KMS-11 (cell line): ENCODE measurements around the gene LCAT.

Source experiments
- H2AFZ ChIP-seq: fragments of 200-600 bp; sonication (generic); 2 replicates; pipeline ENCODE4 v1.6.1; 2016; ENCODE audit warnings: antibody characterized with exemption, mixed run types, low read depth
- H3K27ac ChIP-seq: fragments of 200-600 bp; sonication (generic); 2 replicates; pipeline ENCODE4 v1.6.1; 2016; ENCODE audit warnings: mild to moderate bottlenecking, mixed run types
- H3K27me3 ChIP-seq: fragments of 200-600 bp; sonication (generic); 2 replicates; pipeline ENCODE4 v1.6.1; 2017; ENCODE audit warnings: mild to moderate bottlenecking, low read depth, mixed run types, moderate library complexity; ENCODE audit not compliant: insufficient read depth
- H3K36me3 ChIP-seq: fragments of 200-600 bp; sonication (generic); 2 replicates; pipeline ENCODE4 v1.6.1; 2017; ENCODE audit warnings: mild to moderate bottlenecking, mixed run types; ENCODE audit not compliant: insufficient read depth
- H3K4me1 ChIP-seq: fragments of 200-600 bp; sonication (generic); 2 replicates; pipeline ENCODE4 v1.6.1; 2016; ENCODE audit warnings: mild to moderate bottlenecking, low read depth, mixed run types; ENCODE audit not compliant: poor library complexity, severe bottlenecking
- H3K4me2 ChIP-seq: fragments of 200-600 bp; sonication (generic); 2 replicates; pipeline ENCODE4 v1.7.0; 2016; ENCODE audit warnings: mild to moderate bottlenecking, mixed run types
- H3K4me3 ChIP-seq: fragments of 200-600 bp; sonication (generic); IDR thresholded peaks from 2 replicates; pipeline ENCODE4 v1.6.1; 2017; ENCODE audit warnings: low read depth, low read length, mixed read lengths; ENCODE audit not compliant: insufficient read depth
- H3K79me2 ChIP-seq: fragments of 200-600 bp; sonication (generic); 2 replicates; pipeline ENCODE4 v1.6.1; 2016; ENCODE audit warnings: low read depth, mixed run types; ENCODE audit not compliant: insufficient read depth
- H3K9ac ChIP-seq: fragments of 200-600 bp; sonication (generic); 2 replicates; pipeline ENCODE4 v1.6.1; 2016; ENCODE audit warnings: mild to moderate bottlenecking, mixed run types
- H4K20me1 ChIP-seq: fragments of 200-600 bp; sonication (generic); 2 replicates; pipeline ENCODE4 v1.6.1; 2016; ENCODE audit warnings: mild to moderate bottlenecking, mixed run types; ENCODE audit not compliant: insufficient read depth
- TF ChIP-seq, protein P1 (sequence below): fragments of 200-600 bp; sonication (generic); conservative IDR thresholded peaks from 2 replicates; pipeline ENCODE4 v1.6.1; 2017; ENCODE audit warnings: low read depth, mild to moderate bottlenecking, antibody characterized with exemption, low read length, moderate library complexity, mixed read lengths

The LCAT gene

GRCh38 chr16:67949645-67950044 is 5.7 kb upstream of the LCAT start:
- Histone ChIP-seq H3K4me1 (no peaks in the 10 kb centered on the region), H3K4me2 (no peak overlapping the region), H3K36me3 (no peaks in the 10 kb centered on the region), H2AFZ (no peak overlapping the region), H3K27me3 (no peaks in the 10 kb centered on the region), H3K27ac (no peak overlapping the region), H3K4me3 (no peak overlapping the region), H4K20me1 (no peaks in the 10 kb centered on the region), H3K79me2 (no peaks in the 10 kb centered on the region), H3K9ac (no peak overlapping the region)
- TF ChIP-seq, protein P1, sequence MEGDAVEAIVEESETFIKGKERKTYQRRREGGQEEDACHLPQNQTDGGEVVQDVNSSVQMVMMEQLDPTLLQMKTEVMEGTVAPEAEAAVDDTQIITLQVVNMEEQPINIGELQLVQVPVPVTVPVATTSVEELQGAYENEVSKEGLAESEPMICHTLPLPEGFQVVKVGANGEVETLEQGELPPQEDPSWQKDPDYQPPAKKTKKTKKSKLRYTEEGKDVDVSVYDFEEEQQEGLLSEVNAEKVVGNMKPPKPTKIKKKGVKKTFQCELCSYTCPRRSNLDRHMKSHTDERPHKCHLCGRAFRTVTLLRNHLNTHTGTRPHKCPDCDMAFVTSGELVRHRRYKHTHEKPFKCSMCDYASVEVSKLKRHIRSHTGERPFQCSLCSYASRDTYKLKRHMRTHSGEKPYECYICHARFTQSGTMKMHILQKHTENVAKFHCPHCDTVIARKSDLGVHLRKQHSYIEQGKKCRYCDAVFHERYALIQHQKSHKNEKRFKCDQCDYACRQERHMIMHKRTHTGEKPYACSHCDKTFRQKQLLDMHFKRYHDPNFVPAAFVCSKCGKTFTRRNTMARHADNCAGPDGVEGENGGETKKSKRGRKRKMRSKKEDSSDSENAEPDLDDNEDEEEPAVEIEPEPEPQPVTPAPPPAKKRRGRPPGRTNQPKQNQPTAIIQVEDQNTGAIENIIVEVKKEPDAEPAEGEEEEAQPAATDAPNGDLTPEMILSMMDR: no peak

DNA sequence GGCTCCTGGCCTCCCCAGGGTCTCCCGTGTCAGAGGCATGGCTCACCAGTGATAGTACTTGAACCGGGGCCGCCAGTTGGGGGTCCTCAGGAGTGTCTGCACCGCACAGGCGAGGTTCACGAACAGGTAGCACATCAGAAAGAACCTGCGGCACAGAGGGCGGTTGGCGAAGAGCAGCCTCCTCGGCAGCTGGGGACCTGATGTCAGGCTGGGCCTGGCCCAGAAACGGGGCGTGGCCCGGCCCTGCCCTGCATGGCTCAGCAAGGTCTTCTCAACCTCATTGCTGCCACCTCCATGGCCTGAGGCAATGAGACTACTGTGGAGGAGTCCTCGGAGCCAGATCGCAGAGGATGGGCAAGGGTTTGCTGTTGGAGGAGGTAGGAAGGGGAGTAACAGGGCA is 4.1 kb upstream of the LCAT start:
- Histone ChIP-seq H3K4me1 (no peaks in the 10 kb centered on the region), H3K27me3 (no peaks in the 10 kb centered on the region), H3K4me3 (no peak overlapping the region), H3K79me2 (no peaks in the 10 kb centered on the region), H4K20me1 (no peaks in the 10 kb centered on the region), H3K4me2 (no peak overlapping the region), H2AFZ (no peak overlapping the region), H3K36me3 (no peaks in the 10 kb centered on the region), H3K27ac (no peak overlapping the region), H3K9ac (no peak overlapping the region)
- TF ChIP-seq, protein P1: no peak

DNA sequence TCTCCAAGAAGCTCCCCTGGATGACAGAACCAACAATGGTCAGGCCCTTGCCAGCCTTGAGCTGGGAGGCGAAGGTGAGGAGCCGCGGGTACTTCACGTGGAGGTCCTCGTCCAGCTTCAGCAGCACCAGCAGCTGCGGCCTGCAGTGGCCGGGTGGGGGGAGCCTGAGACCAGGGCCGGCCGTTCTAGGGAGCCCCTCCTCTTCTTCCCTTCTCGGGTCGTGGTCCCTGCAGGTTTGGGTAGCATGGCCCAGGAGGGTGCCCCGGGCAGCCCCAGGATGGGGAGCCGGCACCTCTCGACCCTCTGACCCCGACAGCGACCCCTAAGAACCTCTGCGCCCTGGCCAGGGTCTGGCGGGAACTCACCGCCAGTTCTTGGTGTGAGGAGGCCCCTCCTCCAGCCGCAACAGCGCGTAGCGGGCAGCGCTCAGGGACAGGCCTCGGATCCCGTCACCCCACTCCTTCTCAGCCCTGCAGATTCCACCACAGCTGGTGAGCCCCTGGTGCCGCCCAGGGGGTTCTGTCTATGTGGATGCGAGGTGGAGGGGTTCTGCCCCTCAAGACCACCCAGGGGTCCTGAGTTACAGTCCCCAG is 3.1 kb upstream of the LCAT start:
- H3K27ac ChIP-seq: no peak overlapping the region

DNA sequence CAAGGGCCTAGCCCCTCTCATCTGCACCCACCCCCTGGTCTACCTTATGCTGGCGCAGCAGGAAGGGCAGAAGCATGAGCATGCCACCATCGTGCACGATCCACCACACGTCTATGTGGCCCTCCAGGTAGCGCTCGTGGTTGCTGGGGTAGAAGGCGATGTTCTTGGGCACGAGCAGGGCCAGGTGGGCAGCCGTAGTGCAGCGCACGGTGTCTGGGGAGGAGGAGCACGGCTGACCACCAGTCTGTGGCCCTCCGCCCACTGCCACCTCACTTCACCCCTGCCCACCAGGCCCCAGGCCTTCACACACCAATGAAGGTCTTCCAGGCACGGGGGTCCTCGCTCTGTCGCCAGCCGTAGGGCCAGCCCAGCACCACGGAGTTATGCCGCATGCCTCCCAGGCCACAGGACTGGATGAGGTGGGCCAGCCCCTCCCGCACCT is 2.2 kb upstream of the LCAT start:
- TF ChIP-seq, protein P1: no peak
- Histone ChIP-seq H2AFZ (no peak overlapping the region), H3K36me3 (no peaks in the 10 kb centered on the region), H4K20me1 (no peaks in the 10 kb centered on the region), H3K4me1 (no peaks in the 10 kb centered on the region), H3K79me2 (no peaks in the 10 kb centered on the region), H3K9ac (no peak overlapping the region), H3K27me3 (no peaks in the 10 kb centered on the region), H3K4me2 (no peak overlapping the region), H3K4me3 (no peak overlapping the region), H3K27ac (no peak overlapping the region)

More for the DNA sequence above, 3.1 kb upstream of the LCAT start:
- Histone ChIP-seq H3K79me2 (no peaks in the 10 kb centered on the region), H3K9ac (no peak overlapping the region), H3K27me3 (no peaks in the 10 kb centered on the region), H3K36me3 (no peaks in the 10 kb centered on the region), H3K4me1 (no peaks in the 10 kb centered on the region), H2AFZ (no peak overlapping the region), H3K4me3 (no peak overlapping the region), H4K20me1 (no peaks in the 10 kb centered on the region), H3K4me2 (no peak overlapping the region)
- TF ChIP-seq, protein P1: no peak
